Mesendoderm (in vitro differentiated cells): ENCODE measurements around the gene SREBF2.

ENCODE experiments used
- DNase-seq: peaks from one replicate; pipeline ENCODE4 v3.0.0; 2013
- H2AK5ac ChIP-seq: 2 replicates; pipeline ENCODE4 v1.6.1; 2013; ENCODE audit warnings: low read length, inconsistent platforms
- H2BK120ac ChIP-seq: 2 replicates; pipeline ENCODE4 v1.6.1; 2013; ENCODE audit warnings: low read depth, mild to moderate bottlenecking, low read length, moderate library complexity, mixed read lengths
- H2BK15ac ChIP-seq: replicated peaks from 2 replicates; pipeline ENCODE4 v1.6.1; 2013; ENCODE audit warnings: low read depth, mild to moderate bottlenecking, moderate library complexity
- H2BK5ac ChIP-seq: 2 replicates; pipeline ENCODE4 v1.6.1; 2013; ENCODE audit warnings: low read length, inconsistent platforms
- H3K18ac ChIP-seq: 2 replicates; pipeline ENCODE4 v1.6.1; 2013; ENCODE audit warnings: mild to moderate bottlenecking, low read length, mixed read lengths
- H3K23ac ChIP-seq: one replicate; pipeline ENCODE4 v1.6.1; 2013; ENCODE audit warnings: low read length
- H3K27ac ChIP-seq: 2 replicates; pipeline ENCODE4 v1.5.1; 2013; ENCODE audit warnings: low read depth, mild to moderate bottlenecking, inconsistent platforms, low read length, moderate library complexity
- H3K27me3 ChIP-seq: 2 replicates; pipeline ENCODE4 v1.6.1; 2013; ENCODE audit warnings: low read length, control low read depth, mild to moderate bottlenecking, inconsistent platforms; ENCODE audit not compliant: insufficient read depth, poor library complexity
- H3K36me3 ChIP-seq: 2 replicates; pipeline ENCODE4 v1.6.1; 2013; ENCODE audit warnings: low read length, inconsistent platforms; ENCODE audit not compliant: control insufficient read depth, insufficient read depth
- H3K4ac ChIP-seq: one replicate; pipeline ENCODE4 v1.6.1; 2013; ENCODE audit warnings: low read depth, mild to moderate bottlenecking, low read length, moderate library complexity
- H3K4me1 ChIP-seq: 2 replicates; pipeline ENCODE4 v1.6.1; 2013; ENCODE audit warnings: low read depth, low read length, inconsistent platforms; ENCODE audit not compliant: control insufficient read depth
- H3K4me2 ChIP-seq: 2 replicates; pipeline ENCODE4 v1.6.1; 2013; ENCODE audit warnings: low read length
- H3K4me3 ChIP-seq: 2 replicates; pipeline ENCODE4 v1.5.1; 2013; ENCODE audit warnings: mild to moderate bottlenecking, low read length
- H3K56ac ChIP-seq: one replicate; pipeline ENCODE4 v1.6.1; 2013; ENCODE audit warnings: low read length
- H3K79me1 ChIP-seq: 2 replicates; pipeline ENCODE4 v1.6.1; 2013; ENCODE audit warnings: low read length, inconsistent platforms
- H3K79me2 ChIP-seq: 2 replicates; pipeline ENCODE4 v1.6.1; 2013; ENCODE audit warnings: mild to moderate bottlenecking, low read length; ENCODE audit not compliant: control insufficient read depth, insufficient read depth
- H3K9ac ChIP-seq: 2 replicates; pipeline ENCODE4 v1.6.1; 2013; ENCODE audit warnings: low read length, inconsistent platforms
- H4K5ac ChIP-seq: one replicate; pipeline ENCODE4 v1.6.1; 2013; ENCODE audit warnings: low read length
- H4K8ac ChIP-seq: one replicate; pipeline ENCODE4 v1.6.1; 2013; ENCODE audit warnings: low read depth, mild to moderate bottlenecking, control low read depth, low read length, moderate library complexity
- WGBS: extraction: QIAGEN DNeasy Blood & Tissue Kit; methylation state at CpG from one replicate; pipeline ENCODE4 v1.1.7; 2013; ENCODE audit warnings: low lambda C conversion rate, missing lambda C conversion rate; ENCODE audit not compliant: insufficient coverage; ENCODE audit errors: extremely low coverage; 5-methylcytosine and 5-hydroxymethylcytosine counted together

Gene SREBF2

GRCh38 chr22:41929418-41929810 lies 96.5 kb downstream of the SREBF2 start:
- H3K36me3 ChIP-seq, result no peaks in the 10 kb centered on the region
- H3K18ac ChIP-seq, result no peak overlapping the region
- no peak overlapping the region for H3K56ac ChIP-seq
- H3K4me1 ChIP-seq, result peaks cover 2% of the 10 kb centered on the region
- H3K79me2 ChIP-seq, result no peaks in the 10 kb centered on the region
- H2AK5ac ChIP-seq, result no peak overlapping the region
- H3K4me2 ChIP-seq, result no peak overlapping the region
- WGBS, result no CpG with 5 or more reads among the region's 8 CpGs
- H2BK15ac ChIP-seq, result no peak overlapping the region
- no peaks in the 10 kb centered on the region for H3K79me1 ChIP-seq
- no peak overlapping the region for H3K27ac ChIP-seq
- no peak overlapping the region for H3K23ac ChIP-seq
- no peak overlapping the region for H2BK5ac ChIP-seq
- H4K5ac ChIP-seq, result no peak overlapping the region
- H4K8ac ChIP-seq, result no peak overlapping the region
- no peak overlapping the region for H3K4me3 ChIP-seq
- no peak overlapping the region for H2BK120ac ChIP-seq
- no peak overlapping the region for H3K9ac ChIP-seq
- H3K27me3 ChIP-seq, result peaks cover 8% of the 10 kb centered on the region
- no peak for DNase-seq
- no peak overlapping the region for H3K4ac ChIP-seq

- no peak overlapping the region for H3K56ac ChIP-seq
- no peak overlapping the region for H3K9ac ChIP-seq
- no peak overlapping the region for H3K4ac ChIP-seq
- no peak overlapping the region for H3K4me3 ChIP-seq
- H4K8ac ChIP-seq, result no peak overlapping the region
- H3K36me3 ChIP-seq, result no peaks in the 10 kb centered on the region
- no peak overlapping the region for H2BK15ac ChIP-seq
- H3K4me1 ChIP-seq, result peaks cover 2% of the 10 kb centered on the region
- no peak for DNase-seq
- no peak overlapping the region for H3K27ac ChIP-seq
- H2AK5ac ChIP-seq, result no peak overlapping the region
- no peak overlapping the region for H4K5ac ChIP-seq
- H2BK120ac ChIP-seq, result no peak overlapping the region
- no peaks in the 10 kb centered on the region for H3K79me2 ChIP-seq
- H3K18ac ChIP-seq, result no peak overlapping the region
- H3K27me3 ChIP-seq, result no peaks in the 10 kb centered on the region
- H3K23ac ChIP-seq, result no peak overlapping the region
- no peak overlapping the region for H2BK5ac ChIP-seq
- no peaks in the 10 kb centered on the region for H3K79me1 ChIP-seq
- WGBS, result no CpG with 5 or more reads among the region's 10 CpGs
- no peak overlapping the region for H3K4me2 ChIP-seq
Measured at GRCh38 chr22:41931701-41932269, 98.9 kb downstream of the SREBF2 start.

GRCh38 chr22:41932353-41932752 lies 99.4 kb downstream of the SREBF2 start:
- no peak overlapping the region for H3K4me3 ChIP-seq

GRCh38 chr22:41933411-41934177 lies 100.7 kb downstream of the SREBF2 start:
- no peak overlapping the region for H3K56ac ChIP-seq
- no CpG with 5 or more reads among the region's 16 CpGs for WGBS
- H2BK5ac ChIP-seq, result no peak overlapping the region
- DNase-seq, result no peak
- H3K27me3 ChIP-seq, result no peaks in the 10 kb centered on the region
- H3K18ac ChIP-seq, result no peak overlapping the region
- no peak overlapping the region for H2AK5ac ChIP-seq
- no peak overlapping the region for H3K4me2 ChIP-seq
- H3K4me1 ChIP-seq, result no peaks in the 10 kb centered on the region
- H3K36me3 ChIP-seq, result peaks cover 5% of the 10 kb centered on the region
- no peak overlapping the region for H4K5ac ChIP-seq
- H4K8ac ChIP-seq, result no peak overlapping the region
- no peak overlapping the region for H3K27ac ChIP-seq
- no peak overlapping the region for H2BK15ac ChIP-seq
- H3K23ac ChIP-seq, result no peak overlapping the region
- no peak overlapping the region for H3K4ac ChIP-seq
- no peak overlapping the region for H3K4me3 ChIP-seq
- no peak overlapping the region for H2BK120ac ChIP-seq
- no peak overlapping the region for H3K9ac ChIP-seq
- no peaks in the 10 kb centered on the region for H3K79me2 ChIP-seq
- no peaks in the 10 kb centered on the region for H3K79me1 ChIP-seq

More at GRCh38 chr22:41932353-41932752, 99.4 kb downstream of the SREBF2 start:
- no peak overlapping the region for H2BK15ac ChIP-seq
- no peak overlapping the region for H3K56ac ChIP-seq
- peaks cover 2% of the 10 kb centered on the region for H3K4me1 ChIP-seq
- H3K79me1 ChIP-seq, result no peaks in the 10 kb centered on the region
- H3K23ac ChIP-seq, result no peak overlapping the region
- no peaks in the 10 kb centered on the region for H3K27me3 ChIP-seq
- no peak overlapping the region for H3K4me2 ChIP-seq
- H3K27ac ChIP-seq, result no peak overlapping the region
- no CpG with 5 or more reads among the region's 12 CpGs for WGBS
- no peak overlapping the region for H3K4ac ChIP-seq
- no peaks in the 10 kb centered on the region for H3K79me2 ChIP-seq
- no peak for DNase-seq
- H4K5ac ChIP-seq, result no peak overlapping the region
- H2BK120ac ChIP-seq, result no peak overlapping the region
- no peak overlapping the region for H2AK5ac ChIP-seq
- H3K18ac ChIP-seq, result no peak overlapping the region
- peaks cover 2% of the 10 kb centered on the region for H3K36me3 ChIP-seq
- no peak overlapping the region for H3K9ac ChIP-seq
- H4K8ac ChIP-seq, result no peak overlapping the region
- no peak overlapping the region for H2BK5ac ChIP-seq

- H3K79me1 ChIP-seq, result peaks cover 3% of the 10 kb centered on the region
- H3K27me3 ChIP-seq, result no peaks in the 10 kb centered on the region
- no peak overlapping the region for H2BK5ac ChIP-seq
- no peak overlapping the region for H4K5ac ChIP-seq
- H3K79me2 ChIP-seq, result no peaks in the 10 kb centered on the region
- H3K4me1 ChIP-seq, result no peaks in the 10 kb centered on the region
- DNase-seq, result no peak
- no peak overlapping the region for H3K18ac ChIP-seq
- no peak overlapping the region for H3K4ac ChIP-seq
- H3K4me3 ChIP-seq, result no peak overlapping the region
- no CpG with 5 or more reads among the region's 17 CpGs for WGBS
- H4K8ac ChIP-seq, result no peak overlapping the region
- H3K36me3 ChIP-seq, result peaks cover 5% of the 10 kb centered on the region
- no peak overlapping the region for H2AK5ac ChIP-seq
- H3K9ac ChIP-seq, result no peak overlapping the region
- H3K4me2 ChIP-seq, result no peak overlapping the region
- no peak overlapping the region for H3K27ac ChIP-seq
- no peak overlapping the region for H2BK15ac ChIP-seq
- H3K23ac ChIP-seq, result no peak overlapping the region
- no peak overlapping the region for H2BK120ac ChIP-seq
- no peak overlapping the region for H3K56ac ChIP-seq
Measured at GRCh38 chr22:41934284-41935014, 101.5 kb downstream of the SREBF2 start.
